SK-N-SH treated with all-trans-retinoic acid at 6 μM for 48 hours (cell line): ENCODE results near the gene WNT7A.

ENCODE experiments used
- ARNTL ChIP-seq: fragments of 450-650 bp; formaldehyde crosslinking; IDR thresholded peaks from 2 replicates; pipeline ENCODE4 v1.5.0; 2020; ENCODE audit warnings: low read depth, mild to moderate bottlenecking, moderate library complexity, borderline replicate concordance
- CSRNP3 ChIP-seq: fragments of 250-450 bp; sonication (Bioruptor Pico); IDR thresholded peaks from 2 replicates; pipeline ENCODE4 v1.5.1; 2021; ENCODE audit warnings: mild to moderate bottlenecking, moderate library complexity
- GLIS3 ChIP-seq: fragments of 250-450 bp; sonication (Bioruptor Pico); IDR thresholded peaks from 2 replicates; pipeline ENCODE4 v1.5.0; 2020; ENCODE audit warnings: mild to moderate bottlenecking, moderate library complexity
- PATZ1 ChIP-seq: fragments of 250-450 bp; sonication (Bioruptor Pico); IDR thresholded peaks from 2 replicates; pipeline ENCODE4 v1.8.0; 2020; ENCODE audit warnings: mild to moderate bottlenecking, moderate library complexity, borderline replicate concordance
- RARB ChIP-seq: fragments of 250-450 bp; sonication (Bioruptor Pico); IDR thresholded peaks from 2 replicates; pipeline ENCODE4 v1.8.0; 2021; ENCODE audit warnings: mild to moderate bottlenecking, moderate library complexity
- ZC3H10 ChIP-seq: fragments of 250-450 bp; sonication (Bioruptor Pico); IDR thresholded peaks from 2 replicates; pipeline ENCODE4 v1.5.1; 2021; ENCODE audit warnings: mild to moderate bottlenecking, moderate library complexity
- ZFP30 ChIP-seq: fragments of 450-650 bp; formaldehyde crosslinking; IDR thresholded peaks from 2 replicates; pipeline ENCODE4 v1.5.0; 2022; ENCODE audit warnings: mild to moderate bottlenecking, moderate library complexity

- TF ChIP-seq CSRNP3: no peak
- no peak for TF ChIP-seq RARB (CRISPR knock-in tag)
- no peak for TF ChIP-seq PATZ1
- no peak for TF ChIP-seq ARNTL
- TF ChIP-seq GLIS3 (CRISPR knock-in tag): no peak
- TF ChIP-seq ZFP30: no peak
- TF ChIP-seq ZC3H10 (CRISPR knock-in tag): no peak
Observed at GRCh38 chr3:13785351-13785750, 94.5 kb downstream of the WNT7A start.
